ENCODE data around the gene REPS1.

Gene REPS1

DNA sequence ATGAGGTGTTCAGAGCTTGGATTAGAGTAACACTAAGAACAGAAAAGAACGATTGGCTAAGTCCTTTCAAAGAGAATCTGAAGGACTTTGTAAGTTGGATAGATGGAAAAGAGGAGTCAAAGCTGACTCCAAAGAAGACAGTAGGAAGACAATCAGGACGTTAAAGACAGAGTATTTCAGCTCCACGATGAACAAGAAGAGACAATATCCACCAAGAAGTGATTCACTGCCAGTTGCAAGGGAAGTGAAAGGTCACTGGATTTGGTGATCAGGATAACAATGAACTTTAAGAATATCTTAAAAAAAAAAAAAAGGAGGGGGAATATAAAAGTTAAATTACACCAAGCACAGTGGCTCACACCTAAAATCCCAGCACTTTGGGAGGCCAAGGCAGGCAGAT lies 17.9 kb downstream of the REPS1 start:
- DNase-seq: no peak
- H3K36me3 ChIP-seq: no peaks in the 10 kb centered on the region
- intact Hi-C loops (cut with DNase I; ENCODE audit: low total_unique reads): no loop called here
- no peak overlapping the region for H3K4me3 ChIP-seq
- H3K27ac ChIP-seq: no peak overlapping the region
- TF ChIP-seq, protein P1, sequence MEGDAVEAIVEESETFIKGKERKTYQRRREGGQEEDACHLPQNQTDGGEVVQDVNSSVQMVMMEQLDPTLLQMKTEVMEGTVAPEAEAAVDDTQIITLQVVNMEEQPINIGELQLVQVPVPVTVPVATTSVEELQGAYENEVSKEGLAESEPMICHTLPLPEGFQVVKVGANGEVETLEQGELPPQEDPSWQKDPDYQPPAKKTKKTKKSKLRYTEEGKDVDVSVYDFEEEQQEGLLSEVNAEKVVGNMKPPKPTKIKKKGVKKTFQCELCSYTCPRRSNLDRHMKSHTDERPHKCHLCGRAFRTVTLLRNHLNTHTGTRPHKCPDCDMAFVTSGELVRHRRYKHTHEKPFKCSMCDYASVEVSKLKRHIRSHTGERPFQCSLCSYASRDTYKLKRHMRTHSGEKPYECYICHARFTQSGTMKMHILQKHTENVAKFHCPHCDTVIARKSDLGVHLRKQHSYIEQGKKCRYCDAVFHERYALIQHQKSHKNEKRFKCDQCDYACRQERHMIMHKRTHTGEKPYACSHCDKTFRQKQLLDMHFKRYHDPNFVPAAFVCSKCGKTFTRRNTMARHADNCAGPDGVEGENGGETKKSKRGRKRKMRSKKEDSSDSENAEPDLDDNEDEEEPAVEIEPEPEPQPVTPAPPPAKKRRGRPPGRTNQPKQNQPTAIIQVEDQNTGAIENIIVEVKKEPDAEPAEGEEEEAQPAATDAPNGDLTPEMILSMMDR (IDR thresholded peaks at IDR 0.05): no peak
- H3K27me3 ChIP-seq: no peaks in the 10 kb centered on the region
- H3K9me3 ChIP-seq: no peaks in the 10 kb centered on the region
- peaks cover 0 to 45% (median 31%) of the 10 kb centered on the region in 4 donors for H3K4me1 ChIP-seq

DNA sequence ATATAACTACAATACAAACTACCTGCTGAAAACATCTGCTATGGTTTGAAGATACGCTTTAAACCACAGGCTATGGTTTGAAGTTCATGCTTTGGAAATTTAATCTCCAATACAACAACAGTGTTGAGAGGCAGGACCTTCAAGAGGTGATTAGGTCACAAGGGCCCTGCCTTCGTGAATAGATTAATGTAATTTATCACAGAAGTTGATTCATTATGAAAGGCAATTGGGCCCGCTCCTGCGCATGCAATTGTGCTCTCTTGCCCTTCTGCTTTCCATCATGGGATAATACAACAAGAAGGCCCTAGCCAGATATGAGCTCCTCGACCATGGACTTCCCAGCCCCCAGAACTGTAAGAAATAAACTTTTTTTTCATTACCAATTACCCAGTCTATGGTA lies 21.2 kb downstream of the REPS1 start:
- no peak overlapping the region for H3K4me3 ChIP-seq
- H3K36me3 ChIP-seq: no peaks in the 10 kb centered on the region
- no peaks in the 10 kb centered on the region for H3K27me3 ChIP-seq
- intact Hi-C loops (cut with DNase I; ENCODE audit: low total_unique reads): no loop called here
- no peak overlapping the region for H3K27ac ChIP-seq
- TF ChIP-seq, protein P1 (IDR thresholded peaks at IDR 0.05): no peak
- no peaks in the 10 kb centered on the region for H3K9me3 ChIP-seq
- H3K4me1 ChIP-seq: peaks cover 0 to 34% (median 19%) of the 10 kb centered on the region in 4 donors
- DNase-seq: no peak

DNA sequence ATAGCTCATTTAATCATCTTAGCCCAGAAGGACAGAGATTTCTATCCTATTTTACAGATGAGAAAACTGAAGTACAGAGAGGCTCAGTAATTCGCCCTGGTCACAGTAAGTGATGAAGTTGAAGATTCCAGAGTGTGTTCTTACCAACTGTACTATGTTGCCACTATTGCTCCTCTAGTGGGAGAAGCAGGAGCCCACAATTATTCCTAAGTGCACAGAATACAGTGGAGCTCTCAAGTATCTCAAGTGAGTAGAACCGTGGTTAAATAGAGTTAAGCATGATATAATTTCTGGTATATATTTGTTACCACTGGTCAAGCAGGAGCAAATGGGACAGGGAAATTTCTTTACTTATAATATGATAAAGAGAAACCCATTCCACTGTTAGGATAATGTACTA lies 22.1 kb downstream of the REPS1 start:
- peaks cover 0 to 25% (median 10%) of the 10 kb centered on the region in 4 donors for H3K4me1 ChIP-seq
- H3K27me3 ChIP-seq: no peaks in the 10 kb centered on the region
- TF ChIP-seq, protein P1 (IDR thresholded peaks at IDR 0.05): no peak
- no peak overlapping the region for H3K27ac ChIP-seq
- no peaks in the 10 kb centered on the region for H3K36me3 ChIP-seq
- no peaks in the 10 kb centered on the region for H3K9me3 ChIP-seq
- no peak for DNase-seq
- intact Hi-C loops (cut with DNase I; ENCODE audit: low total_unique reads): no loop called here
- no peak overlapping the region for H3K4me3 ChIP-seq

DNA sequence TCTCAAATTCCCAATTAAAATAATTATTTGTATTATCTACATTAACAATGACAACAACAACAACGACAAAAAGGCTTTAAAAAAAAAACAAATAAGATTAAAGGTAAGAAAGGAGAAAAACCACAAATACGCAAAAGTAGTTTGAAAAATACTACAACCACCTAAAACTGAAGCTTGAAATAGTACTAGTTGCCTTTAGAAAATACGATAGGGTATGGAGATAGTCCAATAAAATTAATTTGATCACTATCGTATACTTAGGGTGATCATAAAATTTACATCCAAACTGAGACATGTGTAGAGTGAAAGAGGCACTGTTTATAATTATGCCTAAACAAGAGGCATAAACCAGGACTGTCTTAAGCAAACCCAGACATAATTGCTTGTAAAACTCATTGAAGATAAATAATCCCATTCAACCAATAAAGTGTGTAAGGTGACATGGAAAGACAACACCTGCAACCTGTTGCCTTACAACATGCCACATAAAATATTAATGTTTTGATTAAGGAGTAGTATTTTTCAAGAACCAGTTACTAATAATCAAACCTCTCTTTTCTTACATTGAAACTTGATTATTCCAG lies 22.7 kb downstream of the REPS1 start:
- no peaks in the 10 kb centered on the region for H3K27me3 ChIP-seq
- no peak overlapping the region for H3K4me3 ChIP-seq
- intact Hi-C loops (cut with DNase I; ENCODE audit: low total_unique reads): no loop called here
- no peaks in the 10 kb centered on the region for H3K36me3 ChIP-seq
- no peaks in the 10 kb centered on the region for H3K9me3 ChIP-seq
- TF ChIP-seq, protein P1 (IDR thresholded peaks at IDR 0.05): no peak
- no peak for DNase-seq
- peaks cover 0 to 19% (median 4%) of the 10 kb centered on the region in 4 donors for H3K4me1 ChIP-seq
- no peak overlapping the region for H3K27ac ChIP-seq

DNA sequence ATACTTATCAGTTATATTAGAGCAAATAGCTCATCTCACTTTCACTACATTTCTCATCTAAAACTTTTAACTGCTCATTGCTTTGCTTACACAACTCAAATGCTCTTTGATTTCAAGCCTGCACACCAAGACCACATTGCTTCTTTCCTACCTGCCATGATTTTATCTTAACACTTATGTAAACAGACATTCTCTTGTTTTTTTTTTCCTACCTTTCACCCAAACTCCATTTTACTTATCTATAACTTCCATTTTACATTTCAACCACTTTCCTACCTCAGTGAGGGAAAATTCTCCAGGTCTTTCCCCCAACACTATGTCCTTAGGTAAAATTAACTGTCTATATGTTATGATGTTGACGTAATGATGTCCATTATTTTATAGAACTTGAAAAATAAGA lies 24.0 kb downstream of the REPS1 start:
- no peak overlapping the region for H3K4me3 ChIP-seq
- no peaks in the 10 kb centered on the region for H3K9me3 ChIP-seq
- H3K27ac ChIP-seq: no peak overlapping the region
- TF ChIP-seq, protein P1 (IDR thresholded peaks at IDR 0.05): no peak
- peaks cover 0 to 15% (median 3%) of the 10 kb centered on the region in 4 donors for H3K4me1 ChIP-seq
- H3K36me3 ChIP-seq: no peaks in the 10 kb centered on the region
- no peaks in the 10 kb centered on the region for H3K27me3 ChIP-seq
- no peak for DNase-seq
- intact Hi-C loops (cut with DNase I; ENCODE audit: low total_unique reads): no loop called here

DNA sequence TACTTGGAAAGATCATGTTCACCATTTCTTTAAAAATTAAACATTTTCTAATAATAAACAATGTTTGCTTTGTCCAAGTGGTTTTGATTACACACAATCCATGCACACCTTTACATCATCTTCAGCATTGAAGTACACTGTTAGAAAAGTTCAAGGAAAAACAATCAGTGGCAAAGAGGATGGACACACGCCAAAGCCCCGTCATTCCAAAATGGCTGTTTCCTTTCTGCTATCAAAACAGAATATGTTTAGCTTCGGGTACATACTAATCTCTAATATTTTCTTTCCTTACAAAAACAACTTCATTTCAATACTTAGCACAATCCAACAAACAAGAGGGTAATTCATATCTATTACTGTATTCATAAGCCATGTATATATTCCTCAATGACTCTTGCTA lies 24.5 kb downstream of the REPS1 start:
- DNase-seq: no peak
- intact Hi-C loops (cut with DNase I; ENCODE audit: low total_unique reads): no loop called here
- Histone ChIP-seq H3K36me3 (no peaks in the 10 kb centered on the region), H3K9me3 (no peaks in the 10 kb centered on the region), H3K27me3 (no peaks in the 10 kb centered on the region), H3K4me3 (no peak overlapping the region), H3K4me1 (peaks cover 0 to 19% (median 4%) of the 10 kb centered on the region in 4 donors), H3K27ac (no peak overlapping the region)
- TF ChIP-seq, protein P1 (IDR thresholded peaks at IDR 0.05): no peak

All from tibial artery (tissue), 4 donors.